Heart left ventricle (tissue), 13 donors: ENCODE data around the gene STEAP1.

Experiments
- CTCF ChIP-seq, 12 donors: fragments of 200-600 bp; sonication (generic) in 4 of 12; IDR thresholded peaks; one replicate each; pipeline versions ENCODE4 v1.5.0 to v1.8.0; 2018 to 2022; ENCODE audit warnings: antibody characterized with exemption in 12 of 12, mild to moderate bottlenecking in 5 of 12
- POLR2A ChIP-seq, 2 donors: fragments of 450-650 bp; IDR thresholded peaks; one replicate each; pipeline ENCODE4 v1.6.1; 2017; ENCODE audit warnings: antibody characterized with exemption in 2 of 2, mild to moderate bottlenecking in 2 of 2, moderate library complexity in 2 of 2
- donor health status: ischemic (EF 13 %, LVEDD 7.1; RV severe dilation, severe dysfunction).
- donor health status: DM: no; HTN: yes; CAD: no.
- donor health status: DM: no; HTN: no; CAD: no.
- donor health status: ischemic (EF 25% LVEDD 6.9; RV normal size, moderate dysfunction).
- donor health status: ischemic (EF 25% LVEDD 5.7; RV mildly dilated, moderate dysfunction).
- donor health status: ischemic (EF 35%, LVEDD 5.7; RV mildly dilated, moderate dysfunction).
- donor health status: nonischemic (EF 11% LVEDD 7.7; RV severe dilation, severe dysfunction).
- donor health status: DM: yes; HTN: yes; CAD: no.
- donor health status: PGD.
- donor health status: ischemic (EF 29% LVEDD 5.4; RV normal size, mild dysfunction).
- donor health status: nonischemic (EF 23%, LVEDD 6.1; RV moderate dilation, normal function).

- TF ChIP-seq CTCF (IDR thresholded peaks at IDR 0.05): no peak
- no peak for TF ChIP-seq POLR2A (IDR thresholded peaks at IDR 0.05)
Measured at GRCh38 chr7:90172624-90173023, 18.4 kb downstream of the STEAP1 start.
